B cell (primary cell): ENCODE data around the gene LMOD2. TPM values are rescaled to one million over a fixed set of nuclear protein-coding genes. Genes with fewer than 3 reads are reported as not detected.

ENCODE experiments used
- ATAC-seq: fragments of 200-7000 bp; cut with Tn5 transposase; one replicate; pipeline ENCODE4 v1.10.0; 2021; ENCODE audit warnings: low read depth, mild to moderate bottlenecking, moderate number of reproducible peaks, moderate library complexity
- CTCF ChIA-PET: fragments of 350-600 bp; sonication (Branson Sonifier 250); formaldehyde crosslinking; loops from one replicate; lab custom pipeline; 2021; ENCODE audit warnings: antibody characterized with exemption, inconsistent platforms; lab: Charles Lee
- POLR2A ChIA-PET: fragments of 350-600 bp; sonication (Branson Sonifier 250); formaldehyde crosslinking; loops from one replicate; lab custom pipeline; 2021; ENCODE audit warnings: antibody characterized with exemption; lab: Charles Lee
- DNase-seq: peaks from one replicate; pipeline ENCODE4 v3.0.0; 2013
- H2AFZ ChIP-seq: 2 replicates; pipeline ENCODE4 v1.6.1; 2012; ENCODE audit warnings: mild to moderate bottlenecking, low read depth, low read length; ENCODE audit not compliant: insufficient read depth, poor library complexity, severe bottlenecking
- H3K27ac ChIP-seq, 2 donors: 1 replicate in 1 of 2; 2 replicates in 1 of 2; pipeline ENCODE4 v1.5.1; 2012 to 2013; ENCODE audit warnings: low read length in 2 of 2, mild to moderate bottlenecking in 2 of 2, moderate library complexity in 1 of 2
- H3K27me3 ChIP-seq, 4 experiments: fragments of 200-600 bp in 1 of 4; sonication (generic) in 1 of 4; replicated peaks in 1 of 4; 1 replicate in 2 of 4; 2 replicates in 2 of 4; pipeline versions ENCODE4 v1.6.1 to v1.7.0; 2013 to 2016; ENCODE audit warnings: low read length in 3 of 4, mild to moderate bottlenecking in 2 of 4, mixed read lengths in 1 of 4, moderate library complexity in 1 of 4; ENCODE audit not compliant: insufficient read depth in 4 of 4, control insufficient read depth in 3 of 4; ENCODE audit errors: control extremely low read depth in 1 of 4
- H3K36me3 ChIP-seq, 2 experiments: replicated peaks in 1 of 2; 1 replicate in 1 of 2; 2 replicates in 1 of 2; pipeline versions ENCODE4 v1.6.1 to v1.7.1; 2013; ENCODE audit warnings: low read length in 1 of 2; ENCODE audit not compliant: insufficient read depth in 2 of 2, control insufficient read depth in 1 of 2; ENCODE audit errors: control extremely low read depth in 1 of 2, extremely low read depth in 1 of 2
- H3K4me1 ChIP-seq, 2 donors: fragments of 200-600 bp in 1 of 2; sonication (generic) in 1 of 2; 1 replicate in 1 of 2; 2 replicates in 1 of 2; pipeline versions ENCODE4 v1.5.1 to v1.6.1; 2013 to 2017; ENCODE audit warnings: low read length in 2 of 2; ENCODE audit not compliant: control insufficient read depth in 2 of 2, insufficient read depth in 2 of 2
- H3K4me2 ChIP-seq: replicated peaks from 2 replicates; pipeline ENCODE3; 2012; ENCODE audit warnings: mild to moderate bottlenecking, low read depth, low read length; ENCODE audit not compliant: poor library complexity, severe bottlenecking
- H3K4me3 ChIP-seq, 5 experiments: fragments of 200-600 bp in 1 of 5; sonication (generic) in 1 of 5; 1 replicate in 3 of 5; 2 replicates in 2 of 5; pipeline versions ENCODE4 v1.5.1 to v1.7.0; 2011 to 2016; ENCODE audit warnings: low read length in 4 of 5, mild to moderate bottlenecking in 4 of 5, low read depth in 2 of 5, control low read depth in 1 of 5, moderate library complexity in 1 of 5; ENCODE audit not compliant: insufficient read depth in 1 of 5; ENCODE audit errors: control extremely low read depth in 1 of 5, extremely low read depth in 1 of 5
- H3K79me2 ChIP-seq: fragments of 200-600 bp; sonication (generic); one replicate; pipeline ENCODE4 v1.6.0; 2016; ENCODE audit warnings: low read length; ENCODE audit not compliant: control insufficient read depth, insufficient read depth
- H3K9ac ChIP-seq: fragments of 200-600 bp; sonication (generic); 2 replicates; pipeline ENCODE4 v1.6.1; 2017; ENCODE audit warnings: mild to moderate bottlenecking, low read length, moderate library complexity
- H3K9me3 ChIP-seq, 3 donors: one replicate each; pipeline versions ENCODE4 v1.6.1 to v1.7.1; 2013; ENCODE audit warnings: low read length in 2 of 3; ENCODE audit not compliant: control insufficient read depth in 2 of 3, insufficient read depth in 1 of 3; ENCODE audit errors: control extremely low read depth in 1 of 3
- H4K20me1 ChIP-seq: 2 replicates; pipeline ENCODE4 v1.6.0; 2012; ENCODE audit warnings: mild to moderate bottlenecking, low read length; ENCODE audit not compliant: insufficient read depth, control insufficient read depth, poor library complexity, severe bottlenecking
- H3K27ac Mint-ChIP-seq: one replicate; pipeline ENCODE4 v1.8.0; 2021; ENCODE audit warnings: mixed read lengths
- H3K27me3 Mint-ChIP-seq: one replicate; pipeline ENCODE4 v1.8.0; 2021; ENCODE audit warnings: mixed read lengths
- H3K4me1 Mint-ChIP-seq: one replicate; pipeline ENCODE4 v1.8.0; 2021; ENCODE audit warnings: mixed read lengths
- H3K4me3 Mint-ChIP-seq: one replicate; pipeline ENCODE4 v1.8.0; 2021; ENCODE audit warnings: mixed read lengths
- H3K9me3 Mint-ChIP-seq: one replicate; pipeline ENCODE4 v1.8.0; 2022; ENCODE audit warnings: mixed read lengths; ENCODE audit not compliant: insufficient read depth
- EZH2 ChIP-seq: IDR thresholded peaks from 2 replicates; pipeline ENCODE4 v1.6.1; 2012; ENCODE audit warnings: borderline replicate concordance, low read depth, mild to moderate bottlenecking, moderate library complexity, low read length; ENCODE audit not compliant: insufficient read depth, poor library complexity, severe bottlenecking
- WGBS: methylation state at CpG from one replicate; pipeline ENCODE4 v1.1.5; 2013; ENCODE audit warnings: missing lambda C conversion rate; ENCODE audit not compliant: insufficient coverage; 5-methylcytosine and 5-hydroxymethylcytosine counted together
- intact Hi-C: fragments of 100-400 bp; cut with micrococcal nuclease; formaldehyde crosslinking; loops from one replicate; pipeline ENCODE4 v1.10.0; 2022
- polyA plus RNA-seq: library from polyadenylated mRNA; depleted of rRNA; stranded (reverse); fragments of >200 nt; gene quantifications from 2 replicates; pipeline ENCODE4 v1.2.3, GENCODE V29; 2012
- total RNA-seq, 2 donors: library from RNA; stranded (reverse); fragments of 120-200 nt in 1 of 2; gene quantifications; 1 replicate in 1 of 2; 2 replicates in 1 of 2; pipeline versions ENCODE4 v1.2.3 to v1.2.4, GENCODE V29; 2013 to 2022
- TF ChIP-seq, protein P1 (sequence below): fragments of 200-600 bp; IDR thresholded peaks from one replicate; pipeline ENCODE4 v1.8.0; 2022; ENCODE audit warnings: antibody characterized with exemption, mild to moderate bottlenecking

Gene LMOD2
- total and polyA plus RNA-seq, 2 donors (not counting 1 experiment from before 2014, with no cell fraction given), result not detected

DNA sequence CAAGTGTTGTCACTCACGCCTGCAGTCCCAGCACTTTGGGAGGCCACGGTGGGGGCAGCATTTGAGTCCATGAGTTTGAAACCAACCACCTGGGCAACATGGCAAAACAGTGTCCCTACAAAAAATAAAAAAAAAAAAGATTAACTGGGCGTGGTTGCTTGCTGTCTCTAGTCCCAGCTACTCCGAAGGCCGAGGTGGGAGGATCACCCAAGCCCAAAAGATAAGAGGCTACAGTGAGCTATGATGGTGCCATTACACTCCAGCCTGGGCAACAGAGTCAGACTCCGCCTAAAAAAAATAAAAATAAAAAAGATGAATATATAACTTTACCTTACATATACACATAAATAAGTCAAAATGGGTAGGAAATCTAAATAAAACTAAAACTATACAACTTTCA lies 2.5 kb upstream of the LMOD2 start:
- TF ChIP-seq, protein P1, sequence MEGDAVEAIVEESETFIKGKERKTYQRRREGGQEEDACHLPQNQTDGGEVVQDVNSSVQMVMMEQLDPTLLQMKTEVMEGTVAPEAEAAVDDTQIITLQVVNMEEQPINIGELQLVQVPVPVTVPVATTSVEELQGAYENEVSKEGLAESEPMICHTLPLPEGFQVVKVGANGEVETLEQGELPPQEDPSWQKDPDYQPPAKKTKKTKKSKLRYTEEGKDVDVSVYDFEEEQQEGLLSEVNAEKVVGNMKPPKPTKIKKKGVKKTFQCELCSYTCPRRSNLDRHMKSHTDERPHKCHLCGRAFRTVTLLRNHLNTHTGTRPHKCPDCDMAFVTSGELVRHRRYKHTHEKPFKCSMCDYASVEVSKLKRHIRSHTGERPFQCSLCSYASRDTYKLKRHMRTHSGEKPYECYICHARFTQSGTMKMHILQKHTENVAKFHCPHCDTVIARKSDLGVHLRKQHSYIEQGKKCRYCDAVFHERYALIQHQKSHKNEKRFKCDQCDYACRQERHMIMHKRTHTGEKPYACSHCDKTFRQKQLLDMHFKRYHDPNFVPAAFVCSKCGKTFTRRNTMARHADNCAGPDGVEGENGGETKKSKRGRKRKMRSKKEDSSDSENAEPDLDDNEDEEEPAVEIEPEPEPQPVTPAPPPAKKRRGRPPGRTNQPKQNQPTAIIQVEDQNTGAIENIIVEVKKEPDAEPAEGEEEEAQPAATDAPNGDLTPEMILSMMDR, result no peak
- no peak for TF ChIP-seq EZH2

DNA sequence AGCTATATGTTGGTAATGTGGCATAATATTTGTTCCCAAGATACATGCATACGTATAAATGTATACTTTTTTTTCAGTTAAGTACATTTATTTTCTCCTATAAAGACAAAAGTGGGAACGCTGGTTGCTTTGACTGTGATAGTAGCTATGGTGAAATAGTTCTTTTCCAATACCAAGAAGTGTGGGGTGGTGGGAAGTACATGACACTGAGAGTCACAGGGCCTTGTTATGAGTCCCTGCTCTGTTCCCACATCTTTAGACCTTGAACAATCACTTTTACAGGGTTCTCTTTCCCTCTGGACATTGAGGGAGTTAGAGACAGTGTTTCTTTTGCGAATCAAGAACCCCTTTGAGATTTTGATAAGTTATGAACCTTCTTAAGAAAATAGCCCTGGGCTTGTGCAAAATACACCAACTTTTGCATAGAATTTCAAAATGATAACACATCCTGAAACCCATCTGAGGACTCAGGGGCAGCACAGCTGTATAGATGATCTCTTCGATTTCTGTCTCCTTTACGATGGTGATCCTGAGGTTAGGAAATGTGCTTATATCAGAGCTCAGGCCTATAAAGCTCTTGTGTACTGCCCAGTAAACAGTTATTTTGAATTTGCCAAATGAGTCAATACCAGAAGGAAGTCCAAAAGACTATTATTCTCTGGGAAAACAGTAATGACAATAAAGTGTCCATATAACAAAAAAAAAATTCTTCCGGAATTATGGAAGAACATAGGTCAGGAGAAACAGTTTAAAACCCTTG lies 1.1 kb downstream of the LMOD2 start:
- WGBS, result no CpG with 5 or more reads among the region's 6 CpGs
- CTCF ChIA-PET, result interaction anchor here (0.9 kb wide), 1 partner anchor 25 kb away, joined by 3 read pairs; no protein-coding TSS in a partner anchor

More for the DNA sequence above, 2.5 kb upstream of the LMOD2 start:
- no peak for DNase-seq
- Histone ChIP-seq H2AFZ (no peak overlapping the region), H4K20me1 (no peaks in the 10 kb centered on the region), H3K9ac (no peak overlapping the region), H3K9me3 (no peaks in the 10 kb centered on the region), H3K4me2 (no peak overlapping the region), H3K4me3 (no peak overlapping the region), H3K4me1 (no peaks in the 10 kb centered on the region), H3K79me2 (no peaks in the 10 kb centered on the region), H3K36me3 (no peaks in the 10 kb centered on the region), H3K27me3 (no peaks in the 10 kb centered on the region), H3K27ac (no peak overlapping the region)
- Mint-ChIP-seq H3K4me1 (no peaks in the 10 kb centered on the region), H3K27me3 (peaks cover 25% of the 10 kb centered on the region), H3K9me3 (no peaks in the 10 kb centered on the region), H3K4me3 (no peak overlapping the region), H3K27ac (no peak overlapping the region)
- ChIA-PET POLR2A (no interaction called here), CTCF (no interaction called here)
- no peak for ATAC-seq
- intact Hi-C loops, result no loop called here
- 95% methylated on average over 4 of the region's 6 CpGs for WGBS

More for the DNA sequence above, 1.1 kb downstream of the LMOD2 start:
- no peak overlapping the region for H3K4me3 ChIP-seq
- peaks cover 26% of the 10 kb centered on the region for H3K27me3 Mint-ChIP-seq
- ATAC-seq (no peak), DNase-seq (no peak)
- POLR2A ChIA-PET, result no interaction called here
- H3K4me1 Mint-ChIP-seq, result no peaks in the 10 kb centered on the region
- no peak overlapping the region for H2AFZ ChIP-seq
- no peaks in the 10 kb centered on the region for H4K20me1 ChIP-seq
- no peaks in the 10 kb centered on the region for H3K36me3 ChIP-seq
- H3K9me3 Mint-ChIP-seq, result no peaks in the 10 kb centered on the region
- no peak overlapping the region for H3K9ac ChIP-seq
- H3K4me3 Mint-ChIP-seq, result no peak overlapping the region
- H3K27me3 ChIP-seq, result peaks cover 0 to 4% (median 0%) of the 10 kb centered on the region in 4 experiments
- H3K79me2 ChIP-seq, result no peaks in the 10 kb centered on the region
- H3K9me3 ChIP-seq, result no peaks in the 10 kb centered on the region
- H3K4me1 ChIP-seq, result no peaks in the 10 kb centered on the region
- TF ChIP-seq EZH2, result no peak
- TF ChIP-seq, protein P1, result no peak
- intact Hi-C loops, result no loop called here
- H3K27ac ChIP-seq, result no peak overlapping the region
- no peak overlapping the region for H3K27ac Mint-ChIP-seq
- H3K4me2 ChIP-seq, result no peak overlapping the region
